ENCODE data around the gene TOX2. TPM values are rescaled to one million over a fixed set of nuclear protein-coding genes. Genes with fewer than 3 reads are reported as not detected.
"Not testable (repeated sequence)": the region's sequence is repeated elsewhere in the genome, so short reads cannot be mapped to it uniquely, and the experiment has no call there.

TOX2 gene
- total RNA-seq, 1 donor from 2014 or later: 2.8 TPM

- DNase-seq (ENCODE audit: low spot score, unreplicated experiment): no peak
- Mint-ChIP-seq H3K4me3 (ENCODE audit: low read depth) (no peak overlapping the region), H3K4me1 (ENCODE audit: low read depth) (no peaks in the 10 kb centered on the region), H3K9me3 (ENCODE audit: low read depth) (peaks cover 3% of the 10 kb centered on the region), H3K27me3 (peaks cover 26% of the 10 kb centered on the region), H3K27ac (no peak overlapping the region), H3K36me3 (ENCODE audit: insufficient read depth) (no peaks in the 10 kb centered on the region)
- TF ChIP-seq CTCF (IDR thresholded peaks at IDR 0.05; ENCODE audit: unreplicated experiment): no peak
Measured at GRCh38 chr20:44039147-44039546, 124.5 kb downstream of the TOX2 start.

- Mint-ChIP-seq H3K36me3 (ENCODE audit: insufficient read depth) (no peaks in the 10 kb centered on the region), H3K27ac (no peak overlapping the region), H3K4me3 (ENCODE audit: low read depth) (no peak overlapping the region), H3K9me3 (ENCODE audit: low read depth) (peaks cover 2% of the 10 kb centered on the region), H3K4me1 (ENCODE audit: low read depth) (no peaks in the 10 kb centered on the region), H3K27me3 (peaks cover 25% of the 10 kb centered on the region)
- TF ChIP-seq CTCF (IDR thresholded peaks at IDR 0.05; ENCODE audit: unreplicated experiment): no peak
- DNase-seq (ENCODE audit: low spot score, unreplicated experiment): no peak
Measured at GRCh38 chr20:44039741-44040140, 125.1 kb downstream of the TOX2 start.

GRCh38 chr20:44040202-44040915, 125.7 kb downstream of the TOX2 start:
- Mint-ChIP-seq H3K9me3 (ENCODE audit: low read depth) (no peaks in the 10 kb centered on the region), H3K27me3 (peaks cover 18% of the 10 kb centered on the region), H3K4me1 (ENCODE audit: low read depth) (no peaks in the 10 kb centered on the region), H3K27ac (no peak overlapping the region), H3K4me3 (ENCODE audit: low read depth) (no peak overlapping the region), H3K36me3 (ENCODE audit: insufficient read depth) (no peaks in the 10 kb centered on the region)
- no peak for TF ChIP-seq CTCF (IDR thresholded peaks at IDR 0.05; ENCODE audit: unreplicated experiment)
- DNase-seq (ENCODE audit: low spot score, unreplicated experiment): no peak

- no peak for TF ChIP-seq CTCF (IDR thresholded peaks at IDR 0.05; ENCODE audit: unreplicated experiment)
Measured at GRCh38 chr20:44041001-44041400, 126.3 kb downstream of the TOX2 start.

GRCh38 chr20:44044712-44045111, 130.1 kb downstream of the TOX2 start:
- not testable (repeated sequence) for H3K27ac Mint-ChIP-seq; H3K4me3 Mint-ChIP-seq (ENCODE audit: low read depth); H3K9me3 Mint-ChIP-seq (ENCODE audit: low read depth); DNase-seq (ENCODE audit: low spot score, unreplicated experiment); H3K4me1 Mint-ChIP-seq (ENCODE audit: low read depth); H3K36me3 Mint-ChIP-seq (ENCODE audit: insufficient read depth)
- H3K27me3 Mint-ChIP-seq: peaks cover 10% of the 10 kb centered on the region

More at GRCh38 chr20:44041001-44041400, 126.3 kb downstream of the TOX2 start:
- peaks cover 18% of the 10 kb centered on the region for H3K27me3 Mint-ChIP-seq
- H3K4me1 Mint-ChIP-seq (ENCODE audit: low read depth): no peaks in the 10 kb centered on the region
- H3K27ac Mint-ChIP-seq: no peak overlapping the region
- H3K9me3 Mint-ChIP-seq (ENCODE audit: low read depth): no peaks in the 10 kb centered on the region
- no peak overlapping the region for H3K4me3 Mint-ChIP-seq (ENCODE audit: low read depth)
- DNase-seq (ENCODE audit: low spot score, unreplicated experiment): no peak
- H3K36me3 Mint-ChIP-seq (ENCODE audit: insufficient read depth): no peaks in the 10 kb centered on the region

GRCh38 chr20:44050327-44050726, 135.7 kb downstream of the TOX2 start:
- Mint-ChIP-seq H3K4me1 (ENCODE audit: low read depth) (no peaks in the 10 kb centered on the region), H3K36me3 (ENCODE audit: insufficient read depth) (no peaks in the 10 kb centered on the region), H3K27me3 (no peaks in the 10 kb centered on the region), H3K4me3 (ENCODE audit: low read depth) (no peak overlapping the region), H3K9me3 (ENCODE audit: low read depth) (no peaks in the 10 kb centered on the region), H3K27ac (no peak overlapping the region)
- TF ChIP-seq CTCF (IDR thresholded peaks at IDR 0.05; ENCODE audit: unreplicated experiment): no peak
- no peak for DNase-seq (ENCODE audit: low spot score, unreplicated experiment)

Measured in progenitor cell of endocrine pancreas (in vitro differentiated cells).